Measurements from ENCODE around the gene PRICKLE1. TPM values are rescaled to one million over a fixed set of nuclear protein-coding genes. Genes with fewer than 3 reads are reported as not detected.
A peak's percentile ranks its signal among the peaks of the same experiment; 100 is the strongest.

PRICKLE1 gene
- total RNA-seq, 3 donors from 2014 or later, result 0.93 to 7.1 (median 4.4) TPM

GRCh38 chr12:42606471-42606870, 16.9 kb upstream of the PRICKLE1 start:
- Histone ChIP-seq H3K4me1 (ENCODE audit: low read depth) (no peaks in the 10 kb centered on the region), H3K9me3 (no peaks in the 10 kb centered on the region), H3K36me3 (ENCODE audit: low read depth) (no peaks in the 10 kb centered on the region), H3K4me3 (no peak overlapping the region)
- ATAC-seq (no peak), DNase-seq (no peak)
- no peak for TF ChIP-seq CTCF (IDR thresholded peaks at IDR 0.05)
- intact Hi-C loops (cut with DNase I, micrococcal nuclease), result no loop called here

GRCh38 chr12:42605685-42606084, 16.1 kb upstream of the PRICKLE1 start:
- Histone ChIP-seq H3K4me3 (no peak overlapping the region), H3K4me1 (ENCODE audit: low read depth) (no peaks in the 10 kb centered on the region), H3K9me3 (no peaks in the 10 kb centered on the region), H3K36me3 (ENCODE audit: low read depth) (no peaks in the 10 kb centered on the region)
- ATAC-seq (no peak), DNase-seq (no peak)
- intact Hi-C loops (cut with DNase I, micrococcal nuclease), result no loop called here
- no peak for TF ChIP-seq CTCF (IDR thresholded peaks at IDR 0.05)

- Histone ChIP-seq H3K36me3 (ENCODE audit: low read depth) (no peaks in the 10 kb centered on the region), H3K4me1 (ENCODE audit: low read depth) (no peaks in the 10 kb centered on the region), H3K9me3 (no peaks in the 10 kb centered on the region), H3K4me3 (no peak overlapping the region)
- intact Hi-C loops (cut with DNase I, micrococcal nuclease), result no loop called here
- no peak for DNase-seq
- no peak for TF ChIP-seq CTCF (IDR thresholded peaks at IDR 0.05)
- ATAC-seq, result no peak
Observed at GRCh38 chr12:42603246-42603990, 13.9 kb upstream of the PRICKLE1 start.

DNA sequence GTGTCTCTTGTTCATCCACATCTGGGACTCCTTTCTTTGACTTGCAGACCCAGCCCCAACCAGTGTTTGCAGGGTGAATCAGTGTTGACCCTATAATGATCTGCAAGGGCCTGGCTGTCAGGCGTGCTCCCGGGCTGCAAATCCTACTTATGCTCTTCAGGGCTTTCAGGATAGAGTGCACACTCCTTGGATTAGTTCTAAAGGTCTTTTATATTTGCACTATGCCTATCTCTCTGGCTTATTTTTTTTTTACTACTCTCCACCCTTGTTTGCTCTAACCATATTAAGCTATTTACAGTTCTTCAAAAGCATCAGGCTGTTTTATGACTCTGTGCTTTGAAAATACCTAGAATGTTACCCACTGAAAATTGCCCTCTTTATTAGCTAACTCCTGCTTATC, 4.3 kb upstream of the PRICKLE1 start:
- ATAC-seq, result peak; percentile 22
- Histone ChIP-seq H3K9me3 (no peaks in the 10 kb centered on the region), H3K4me3 (no peak overlapping the region), H3K4me1 (ENCODE audit: low read depth) (peaks cover 4% of the 10 kb centered on the region), H3K36me3 (ENCODE audit: low read depth) (no peaks in the 10 kb centered on the region)
- no peak for DNase-seq
- intact Hi-C loops (cut with DNase I, micrococcal nuclease), result no loop called here
- no peak for TF ChIP-seq CTCF (IDR thresholded peaks at IDR 0.05)

GRCh38 chr12:42590330-42590934, 886 bp upstream of the PRICKLE1 start:
- DNase-seq (peak; percentile 16 to 45 (median 34)), ATAC-seq (peak; percentile 20)
- no peaks in the 10 kb centered on the region for H3K9me3 ChIP-seq
- peaks cover 5% of the 10 kb centered on the region for H3K4me1 ChIP-seq (ENCODE audit: low read depth)
- intact Hi-C loops (cut with DNase I, micrococcal nuclease), result no loop called here
- no peak overlapping the region for H3K4me3 ChIP-seq
- H3K36me3 ChIP-seq (ENCODE audit: low read depth), result no peaks in the 10 kb centered on the region
- no peak for TF ChIP-seq CTCF (IDR thresholded peaks at IDR 0.05)

Measured in mucosa of descending colon (tissue), 3 donors.